ENCODE data around the gene MYOM3. TPM values are rescaled to one million over a fixed set of nuclear protein-coding genes. Genes with fewer than 3 reads are reported as not detected.

Gene MYOM3
- total and polyA plus RNA-seq, 2 experiments from 2014 or later, result 2.0 to 2.4 TPM

- TF ChIP-seq, protein P1, sequence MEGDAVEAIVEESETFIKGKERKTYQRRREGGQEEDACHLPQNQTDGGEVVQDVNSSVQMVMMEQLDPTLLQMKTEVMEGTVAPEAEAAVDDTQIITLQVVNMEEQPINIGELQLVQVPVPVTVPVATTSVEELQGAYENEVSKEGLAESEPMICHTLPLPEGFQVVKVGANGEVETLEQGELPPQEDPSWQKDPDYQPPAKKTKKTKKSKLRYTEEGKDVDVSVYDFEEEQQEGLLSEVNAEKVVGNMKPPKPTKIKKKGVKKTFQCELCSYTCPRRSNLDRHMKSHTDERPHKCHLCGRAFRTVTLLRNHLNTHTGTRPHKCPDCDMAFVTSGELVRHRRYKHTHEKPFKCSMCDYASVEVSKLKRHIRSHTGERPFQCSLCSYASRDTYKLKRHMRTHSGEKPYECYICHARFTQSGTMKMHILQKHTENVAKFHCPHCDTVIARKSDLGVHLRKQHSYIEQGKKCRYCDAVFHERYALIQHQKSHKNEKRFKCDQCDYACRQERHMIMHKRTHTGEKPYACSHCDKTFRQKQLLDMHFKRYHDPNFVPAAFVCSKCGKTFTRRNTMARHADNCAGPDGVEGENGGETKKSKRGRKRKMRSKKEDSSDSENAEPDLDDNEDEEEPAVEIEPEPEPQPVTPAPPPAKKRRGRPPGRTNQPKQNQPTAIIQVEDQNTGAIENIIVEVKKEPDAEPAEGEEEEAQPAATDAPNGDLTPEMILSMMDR (IDR thresholded peaks at IDR 0.05; ENCODE audit: poor library complexity), result no peak
- Histone ChIP-seq H3K27ac (no peak overlapping the region), H2AFZ (no peak overlapping the region), H4K20me1 (ENCODE audit: insufficient read depth, poor library complexity, severe bottlenecking) (no peaks in the 10 kb centered on the region), H3K9me2 (replicated peaks; ENCODE audit: insufficient read depth) (no peaks in the 10 kb centered on the region), H3K4me2 (no peak overlapping the region), H3K4me3 (no peak overlapping the region), H3K27me3 (no peaks in the 10 kb centered on the region), H3K4me1 (ENCODE audit: insufficient read depth) (peaks cover 7% of the 10 kb centered on the region), H3K9me3 (ENCODE audit: low read depth) (no peaks in the 10 kb centered on the region), H3K36me3 (replicated peaks; ENCODE audit: insufficient read depth, low read depth) (no peaks in the 10 kb centered on the region), H3K79me2 (no peaks in the 10 kb centered on the region)
- no peak for DNase-seq (ENCODE audit: low spot score)
- WGBS (ENCODE audit: low lambda C conversion rate, missing lambda C conversion rate), result 85% methylated on average over 4 of the region's 4 CpGs
These were observed 13.5 kb upstream of the MYOM3 start for GRCh38 chr1:24125456-24125855.

GRCh38 chr1:24124980-24125379 is 13.0 kb upstream of the MYOM3 start:
- Histone ChIP-seq H3K27me3 (no peaks in the 10 kb centered on the region), H3K9me3 (ENCODE audit: low read depth) (no peaks in the 10 kb centered on the region), H2AFZ (no peak overlapping the region), H3K9me2 (replicated peaks; ENCODE audit: insufficient read depth) (no peaks in the 10 kb centered on the region), H3K27ac (no peak overlapping the region), H3K4me3 (no peak overlapping the region), H3K4me2 (no peak overlapping the region), H3K79me2 (no peaks in the 10 kb centered on the region), H3K36me3 (replicated peaks; ENCODE audit: insufficient read depth, low read depth) (no peaks in the 10 kb centered on the region), H4K20me1 (ENCODE audit: insufficient read depth, poor library complexity, severe bottlenecking) (no peaks in the 10 kb centered on the region), H3K4me1 (ENCODE audit: insufficient read depth) (peaks cover 11% of the 10 kb centered on the region)
- DNase-seq (ENCODE audit: low spot score), result no peak
- WGBS (ENCODE audit: low lambda C conversion rate, missing lambda C conversion rate), result 86% methylated on average over 2 of the region's 2 CpGs
- TF ChIP-seq, protein P1 (IDR thresholded peaks at IDR 0.05; ENCODE audit: poor library complexity), result no peak
- no peak for TF ChIP-seq EZH2phosphoT487 (IDR thresholded peaks at IDR 0.05; ENCODE audit: low read depth, severe bottlenecking, unreplicated experiment)
- TF ChIP-seq EZH2 (IDR thresholded peaks at IDR 0.05; ENCODE audit: borderline replicate concordance), result no peak

DNA sequence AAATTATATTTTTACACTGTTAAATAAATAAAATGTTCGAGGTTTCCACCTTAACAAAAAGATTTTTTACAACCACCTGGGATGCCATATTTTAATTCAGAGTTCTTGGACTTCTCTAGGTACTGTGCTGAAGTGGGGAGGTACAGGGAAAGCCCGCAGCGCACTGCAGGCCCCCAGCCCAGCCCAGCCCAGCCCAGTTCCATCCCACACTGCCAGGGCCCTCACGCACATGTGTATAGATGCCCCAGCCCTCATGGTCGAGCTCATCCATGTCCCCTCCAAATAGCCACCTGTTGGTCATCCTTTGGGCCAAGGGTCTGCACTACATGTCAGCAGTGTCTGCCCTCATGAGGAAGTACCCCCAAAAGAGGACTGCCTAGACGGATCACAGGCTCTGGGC is 11.7 kb upstream of the MYOM3 start:
- no peak for DNase-seq (ENCODE audit: low spot score)
- Histone ChIP-seq H3K27me3 (no peaks in the 10 kb centered on the region), H3K4me1 (ENCODE audit: insufficient read depth) (peaks cover 24% of the 10 kb centered on the region), H3K4me2 (no peak overlapping the region), H4K20me1 (ENCODE audit: insufficient read depth, poor library complexity, severe bottlenecking) (no peaks in the 10 kb centered on the region), H2AFZ (no peak overlapping the region), H3K4me3 (no peak overlapping the region), H3K27ac (no peak overlapping the region), H3K9me3 (ENCODE audit: low read depth) (no peaks in the 10 kb centered on the region), H3K36me3 (replicated peaks; ENCODE audit: insufficient read depth, low read depth) (no peaks in the 10 kb centered on the region), H3K9me2 (replicated peaks; ENCODE audit: insufficient read depth) (no peaks in the 10 kb centered on the region), H3K79me2 (no peaks in the 10 kb centered on the region)
- no peak for TF ChIP-seq EZH2 (IDR thresholded peaks at IDR 0.05; ENCODE audit: borderline replicate concordance)
- no peak for TF ChIP-seq EZH2phosphoT487 (IDR thresholded peaks at IDR 0.05; ENCODE audit: low read depth, severe bottlenecking, unreplicated experiment)
- TF ChIP-seq, protein P1 (IDR thresholded peaks at IDR 0.05; ENCODE audit: poor library complexity), result no peak
- WGBS (ENCODE audit: low lambda C conversion rate, missing lambda C conversion rate), result 91% methylated on average over 6 of the region's 6 CpGs

- Histone ChIP-seq H4K20me1 (ENCODE audit: insufficient read depth, poor library complexity, severe bottlenecking) (no peaks in the 10 kb centered on the region), H3K36me3 (replicated peaks; ENCODE audit: insufficient read depth, low read depth) (no peaks in the 10 kb centered on the region), H3K27me3 (no peaks in the 10 kb centered on the region), H3K9me2 (replicated peaks; ENCODE audit: insufficient read depth) (no peaks in the 10 kb centered on the region), H3K27ac (no peak overlapping the region), H2AFZ (no peak overlapping the region), H3K4me2 (no peak overlapping the region), H3K79me2 (no peaks in the 10 kb centered on the region), H3K9me3 (ENCODE audit: low read depth) (no peaks in the 10 kb centered on the region), H3K4me1 (ENCODE audit: insufficient read depth) (peaks cover 28% of the 10 kb centered on the region), H3K4me3 (no peak overlapping the region)
- TF ChIP-seq, protein P1 (IDR thresholded peaks at IDR 0.05; ENCODE audit: poor library complexity), result no peak
- TF ChIP-seq EZH2 (IDR thresholded peaks at IDR 0.05; ENCODE audit: borderline replicate concordance) (no peak), EZH2phosphoT487 (IDR thresholded peaks at IDR 0.05; ENCODE audit: low read depth, severe bottlenecking, unreplicated experiment) (no peak)
- 95% methylated on average over 7 of the region's 7 CpGs for WGBS (ENCODE audit: low lambda C conversion rate, missing lambda C conversion rate)
- DNase-seq (ENCODE audit: low spot score), result no peak
These were observed 10.8 kb upstream of the MYOM3 start for GRCh38 chr1:24122776-24123175.
